ENCODE results near the gene MAP2K6. TPM values are rescaled to one million over a fixed set of nuclear protein-coding genes. Genes with fewer than 3 reads are reported as not detected.

Gene MAP2K6
- total RNA-seq, 1 donor from 2014 or later: 30.5 TPM

DNA sequence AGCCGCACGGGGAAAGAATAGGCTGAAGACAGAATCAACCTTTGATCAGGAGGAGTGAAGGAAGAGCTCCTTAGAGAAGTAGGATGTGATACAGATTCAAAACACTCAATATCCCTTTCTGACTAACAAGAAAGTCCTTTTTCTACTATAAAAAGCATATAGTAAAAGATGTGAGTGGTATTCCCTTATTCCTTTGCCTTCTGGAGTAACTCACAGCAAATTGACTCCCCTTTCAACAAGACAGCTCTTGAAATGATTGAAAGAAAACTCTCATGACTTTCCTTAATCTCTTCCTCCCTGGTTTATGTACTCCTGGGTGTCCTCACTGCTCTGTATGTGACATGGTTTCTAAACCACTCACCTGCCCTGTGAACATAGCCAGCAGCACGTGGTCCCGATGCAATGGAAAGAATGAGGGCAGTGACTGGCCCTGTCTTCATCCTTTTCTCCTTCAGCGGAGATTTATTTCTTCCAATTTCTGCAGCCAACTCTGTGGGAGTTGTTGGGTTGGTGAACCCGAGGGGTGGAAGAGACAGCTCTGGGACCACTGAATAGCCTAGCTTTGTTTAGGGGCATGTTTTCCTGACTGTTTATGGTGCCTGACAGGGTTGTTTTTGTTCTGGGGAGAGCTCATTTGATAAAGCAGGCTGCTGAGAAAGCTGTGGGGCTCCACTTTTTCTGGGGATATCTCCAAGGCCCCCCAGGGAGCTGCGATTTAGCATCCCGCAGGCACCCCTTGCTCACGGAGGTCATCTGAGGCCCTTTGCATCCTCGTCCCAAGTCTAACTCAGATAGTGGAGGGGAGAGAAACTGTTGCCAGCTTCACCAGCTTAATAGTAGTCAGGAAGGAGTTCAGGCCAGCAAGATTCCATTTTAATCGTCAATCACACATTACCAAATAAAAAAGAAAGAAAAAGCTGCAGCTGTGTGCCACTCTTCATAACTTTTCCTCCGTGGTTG lies 46.7 kb downstream of the MAP2K6 start:
- no peak for DNase-seq (ENCODE audit: low spot score)
- H3K4me3 Mint-ChIP-seq (ENCODE audit: unreplicated experiment): no peak overlapping the region

DNA sequence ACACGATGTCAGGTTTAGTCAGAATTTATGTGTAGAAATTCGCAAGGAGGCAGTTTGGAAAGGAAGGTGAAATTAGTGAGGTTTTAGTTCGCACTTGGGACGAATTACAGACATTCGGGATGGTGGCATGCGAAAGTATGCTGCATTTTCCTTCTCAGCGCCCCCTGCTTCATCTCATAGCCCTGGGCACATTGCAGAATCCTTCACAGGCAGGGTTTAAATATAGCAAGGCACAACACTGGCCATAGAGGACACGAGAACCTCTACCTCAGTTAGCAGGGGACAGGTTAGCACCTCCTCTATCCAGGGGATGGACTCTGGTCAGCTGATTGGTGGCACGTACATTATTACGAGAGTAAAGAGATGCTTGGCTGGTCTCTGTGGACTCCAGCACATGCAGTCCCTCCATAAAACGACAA lies 47.5 kb downstream of the MAP2K6 start:
- peaks cover 39% of the 10 kb centered on the region for H3K4me1 Mint-ChIP-seq (ENCODE audit: unreplicated experiment)

More for the DNA sequence above, 46.7 kb downstream of the MAP2K6 start:
- Mint-ChIP-seq H3K27ac (ENCODE audit: unreplicated experiment) (no peak overlapping the region), H3K4me1 (ENCODE audit: unreplicated experiment) (peaks cover 39% of the 10 kb centered on the region), H3K27me3 (ENCODE audit: unreplicated experiment) (peaks cover 8% of the 10 kb centered on the region), H3K9me3 (ENCODE audit: unreplicated experiment) (no peaks in the 10 kb centered on the region), H3K36me3 (ENCODE audit: low read depth, unreplicated experiment) (no peaks in the 10 kb centered on the region)
- TF ChIP-seq, protein P1, sequence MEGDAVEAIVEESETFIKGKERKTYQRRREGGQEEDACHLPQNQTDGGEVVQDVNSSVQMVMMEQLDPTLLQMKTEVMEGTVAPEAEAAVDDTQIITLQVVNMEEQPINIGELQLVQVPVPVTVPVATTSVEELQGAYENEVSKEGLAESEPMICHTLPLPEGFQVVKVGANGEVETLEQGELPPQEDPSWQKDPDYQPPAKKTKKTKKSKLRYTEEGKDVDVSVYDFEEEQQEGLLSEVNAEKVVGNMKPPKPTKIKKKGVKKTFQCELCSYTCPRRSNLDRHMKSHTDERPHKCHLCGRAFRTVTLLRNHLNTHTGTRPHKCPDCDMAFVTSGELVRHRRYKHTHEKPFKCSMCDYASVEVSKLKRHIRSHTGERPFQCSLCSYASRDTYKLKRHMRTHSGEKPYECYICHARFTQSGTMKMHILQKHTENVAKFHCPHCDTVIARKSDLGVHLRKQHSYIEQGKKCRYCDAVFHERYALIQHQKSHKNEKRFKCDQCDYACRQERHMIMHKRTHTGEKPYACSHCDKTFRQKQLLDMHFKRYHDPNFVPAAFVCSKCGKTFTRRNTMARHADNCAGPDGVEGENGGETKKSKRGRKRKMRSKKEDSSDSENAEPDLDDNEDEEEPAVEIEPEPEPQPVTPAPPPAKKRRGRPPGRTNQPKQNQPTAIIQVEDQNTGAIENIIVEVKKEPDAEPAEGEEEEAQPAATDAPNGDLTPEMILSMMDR (IDR thresholded peaks at IDR 0.05; ENCODE audit: unreplicated experiment): no peak

GRCh38 chr17:69462882-69463281 lies 48.4 kb downstream of the MAP2K6 start:
- Mint-ChIP-seq H3K4me1 (ENCODE audit: unreplicated experiment) (peaks cover 37% of the 10 kb centered on the region), H3K36me3 (ENCODE audit: low read depth, unreplicated experiment) (no peaks in the 10 kb centered on the region), H3K27me3 (ENCODE audit: unreplicated experiment) (peaks cover 8% of the 10 kb centered on the region), H3K27ac (ENCODE audit: unreplicated experiment) (no peak overlapping the region), H3K9me3 (ENCODE audit: unreplicated experiment) (no peaks in the 10 kb centered on the region), H3K4me3 (ENCODE audit: unreplicated experiment) (no peak overlapping the region)
- TF ChIP-seq, protein P1 (IDR thresholded peaks at IDR 0.05; ENCODE audit: unreplicated experiment): no peak
- no peak for DNase-seq (ENCODE audit: low spot score)

More for the DNA sequence above, 47.5 kb downstream of the MAP2K6 start:
- no peaks in the 10 kb centered on the region for H3K9me3 Mint-ChIP-seq (ENCODE audit: unreplicated experiment)
- H3K36me3 Mint-ChIP-seq (ENCODE audit: low read depth, unreplicated experiment): no peaks in the 10 kb centered on the region
- H3K4me3 Mint-ChIP-seq (ENCODE audit: unreplicated experiment): no peak overlapping the region
- H3K27ac Mint-ChIP-seq (ENCODE audit: unreplicated experiment): no peak overlapping the region
- TF ChIP-seq, protein P1 (IDR thresholded peaks at IDR 0.05; ENCODE audit: unreplicated experiment): no peak
- no peak for DNase-seq (ENCODE audit: low spot score)
- peaks cover 8% of the 10 kb centered on the region for H3K27me3 Mint-ChIP-seq (ENCODE audit: unreplicated experiment)

DNA sequence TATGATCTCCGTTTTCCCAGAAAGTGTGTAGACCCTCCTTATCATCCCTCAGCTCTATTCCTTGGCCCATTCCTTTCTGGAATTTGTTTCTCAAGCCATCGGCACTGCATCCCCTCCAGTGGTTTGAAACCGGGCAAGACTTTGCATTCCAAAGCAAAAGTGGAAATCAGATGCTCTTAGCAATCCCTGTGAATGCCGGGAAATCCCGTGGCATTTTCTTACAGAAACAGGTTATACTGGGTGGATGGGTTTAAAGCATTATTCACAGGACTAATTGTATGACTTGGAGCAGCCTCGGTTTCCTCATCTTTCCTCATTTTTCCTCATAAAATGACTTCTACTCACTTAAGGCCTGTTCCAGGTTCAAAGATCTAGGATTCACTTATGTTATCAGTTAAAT lies 52.0 kb downstream of the MAP2K6 start:
- H3K9me3 Mint-ChIP-seq (ENCODE audit: unreplicated experiment): no peaks in the 10 kb centered on the region
- no peak for DNase-seq (ENCODE audit: low spot score)
- H3K4me3 Mint-ChIP-seq (ENCODE audit: unreplicated experiment): peak overlapping the region; percentile 8
- peak overlapping the region; percentile 98 for H3K27ac Mint-ChIP-seq (ENCODE audit: unreplicated experiment)
- peaks cover 44% of the 10 kb centered on the region for H3K4me1 Mint-ChIP-seq (ENCODE audit: unreplicated experiment)
- H3K36me3 Mint-ChIP-seq (ENCODE audit: low read depth, unreplicated experiment): peaks cover 4% of the 10 kb centered on the region
- TF ChIP-seq, protein P1 (IDR thresholded peaks at IDR 0.05; ENCODE audit: unreplicated experiment): no peak
- H3K27me3 Mint-ChIP-seq (ENCODE audit: unreplicated experiment): peaks cover 7% of the 10 kb centered on the region

Data from endothelial cell (in vitro differentiated cells).